Stimulated activated CD4-positive, alpha-beta T cell treated with anti-CD3 and anti-CD28 coated beads, Interleukin-1b, Interleukin-23, amount 100 ng/mL, for 48 hours (primary cell): ENCODE measurements around the gene PHF21B.

ENCODE experiments used
- DNase-seq: peaks from one replicate; pipeline ENCODE4 v3.0.0-alpha.2; 2020

The PHF21B gene

DNA sequence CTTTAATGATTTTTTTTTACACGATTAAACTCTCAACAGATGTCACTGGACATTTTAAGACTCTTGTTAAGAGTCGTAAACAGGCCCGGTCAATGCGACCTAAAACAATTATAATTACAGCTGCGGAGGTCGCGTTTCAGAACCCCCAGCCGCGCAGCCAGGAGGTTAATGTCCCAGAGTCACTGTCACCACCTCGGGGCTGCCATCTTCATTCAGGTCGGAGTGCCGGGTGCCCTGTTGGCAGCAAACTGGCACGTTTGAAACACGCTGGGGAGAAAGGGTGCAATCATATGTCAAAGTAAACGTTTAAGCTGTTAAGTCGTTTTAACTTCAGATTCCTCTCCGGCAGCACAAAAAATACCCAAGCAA, 711 bp upstream of the PHF21B start:
- DNase-seq = no peak

- no peak for DNase-seq
Observed at GRCh38 chr22:45008751-45009605, 827 bp downstream of the PHF21B start.

- no peak for DNase-seq
Observed at GRCh38 chr22:45008186-45008681, 1.6 kb downstream of the PHF21B start.

DNA sequence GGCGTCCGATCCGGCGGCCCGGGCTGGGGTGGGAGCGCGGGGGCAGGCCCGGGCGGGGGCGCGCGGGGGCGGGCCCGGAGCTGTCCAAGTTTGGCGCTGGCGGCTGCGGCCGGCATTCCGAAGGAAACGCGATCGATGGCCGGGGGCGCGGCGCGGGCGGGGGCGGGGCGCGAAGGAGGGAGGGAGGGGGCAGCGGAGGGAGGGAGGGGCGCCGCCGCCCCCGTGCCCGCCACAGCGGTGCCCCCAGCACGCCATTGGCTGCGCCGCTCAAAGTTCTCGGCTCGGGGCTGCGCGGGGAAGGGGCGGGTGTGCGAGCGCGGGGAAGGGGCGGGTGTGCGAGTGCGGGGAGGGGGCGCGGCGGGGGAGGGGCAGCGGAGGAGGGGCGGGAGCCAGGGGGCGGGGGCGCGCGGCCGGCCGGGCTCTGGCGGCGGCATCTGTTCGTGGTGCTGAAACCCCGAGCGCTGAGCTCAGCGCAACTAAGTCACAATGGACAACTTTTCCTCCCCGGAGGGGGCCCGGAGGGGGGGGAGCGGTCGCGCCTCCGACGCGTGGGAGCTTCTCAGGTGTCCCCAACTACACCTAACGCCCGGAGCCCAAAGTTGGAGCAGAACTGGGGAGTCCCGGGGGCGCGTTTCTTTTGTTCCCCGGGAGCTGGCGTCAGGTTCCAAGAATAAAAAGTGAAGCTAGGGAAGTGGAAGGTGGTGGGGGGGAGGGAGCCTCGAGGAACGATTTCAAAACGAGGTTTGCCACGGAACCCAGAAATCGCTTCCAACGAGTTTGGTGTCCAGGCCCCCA, 2.2 kb downstream of the PHF21B start:
- DNase-seq = no peak

DNA sequence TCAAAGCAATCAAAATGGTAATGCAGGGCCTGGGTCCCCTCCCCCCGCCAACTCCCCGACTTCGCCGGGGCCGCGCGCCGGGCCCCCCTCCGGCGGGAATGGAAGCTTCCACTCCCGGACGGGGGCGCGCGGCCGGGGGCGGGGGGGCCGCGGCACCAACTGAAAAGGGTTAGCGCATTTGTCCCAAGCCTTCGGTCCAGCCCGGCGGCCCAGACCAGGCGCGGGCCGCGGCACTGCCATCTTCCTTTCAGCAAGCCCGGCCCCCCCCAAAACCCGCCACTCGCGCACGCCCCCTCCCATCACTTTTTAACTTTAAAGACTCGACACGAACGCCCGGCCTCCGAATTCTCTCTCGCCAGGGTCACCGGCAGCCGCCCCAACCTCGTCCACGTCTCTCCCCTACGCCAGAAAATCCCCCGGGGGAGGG, 2.8 kb downstream of the PHF21B start:
- no peak for DNase-seq

- no peak for DNase-seq
Observed at GRCh38 chr22:45006111-45006963, 3.5 kb downstream of the PHF21B start.

GRCh38 chr22:45001653-45002052, 8.2 kb downstream of the PHF21B start:
- DNase-seq = no peak

GRCh38 chr22:45000330-45000729, 9.5 kb downstream of the PHF21B start:
- DNase-seq = no peak

GRCh38 chr22:44999687-45000086, 10.1 kb downstream of the PHF21B start:
- no peak for DNase-seq

DNA sequence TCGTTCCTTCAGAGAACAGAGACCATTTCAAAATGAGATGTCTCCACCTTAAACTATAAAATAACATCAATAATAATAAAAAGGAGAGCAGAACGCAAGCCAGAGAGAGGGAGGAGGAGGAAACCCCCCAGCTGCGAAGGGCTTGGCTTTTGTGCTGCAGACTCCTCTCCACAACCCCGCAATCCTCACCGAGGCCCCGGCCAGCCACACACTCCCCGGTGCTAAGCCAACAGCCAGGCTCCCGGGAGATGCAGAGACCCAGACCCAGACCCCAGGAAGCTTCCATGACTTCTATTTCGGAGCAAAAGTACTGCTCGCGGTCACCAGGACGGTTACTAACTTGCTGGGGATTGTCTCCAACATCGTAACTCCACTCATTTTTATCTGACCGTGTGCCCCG, 10.6 kb downstream of the PHF21B start:
- DNase-seq = no peak

DNA sequence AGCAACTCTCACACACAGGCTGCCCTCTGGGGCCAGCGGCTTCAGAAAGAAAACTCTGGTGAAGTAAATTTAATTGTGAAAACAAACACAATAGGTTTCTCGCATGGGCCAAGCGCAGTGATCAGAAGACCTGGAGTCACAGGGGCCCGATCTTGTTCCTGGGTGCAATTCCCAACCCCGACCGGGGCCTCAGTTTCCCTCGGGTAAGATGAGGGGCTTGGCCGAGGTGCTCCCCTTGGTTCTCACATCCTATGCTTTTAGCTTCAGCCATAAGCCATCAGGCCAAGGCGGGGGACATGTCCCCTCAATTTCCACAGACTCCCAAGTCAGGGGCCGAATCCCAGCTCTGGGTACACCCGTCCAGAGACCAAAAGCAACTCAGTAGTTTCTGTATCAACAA, 11.5 kb downstream of the PHF21B start:
- DNase-seq = no peak

GRCh38 chr22:44997060-44997459, 12.7 kb downstream of the PHF21B start:
- no peak for DNase-seq

GRCh38 chr22:44996648-44997047, 13.2 kb downstream of the PHF21B start:
- no peak for DNase-seq

DNA sequence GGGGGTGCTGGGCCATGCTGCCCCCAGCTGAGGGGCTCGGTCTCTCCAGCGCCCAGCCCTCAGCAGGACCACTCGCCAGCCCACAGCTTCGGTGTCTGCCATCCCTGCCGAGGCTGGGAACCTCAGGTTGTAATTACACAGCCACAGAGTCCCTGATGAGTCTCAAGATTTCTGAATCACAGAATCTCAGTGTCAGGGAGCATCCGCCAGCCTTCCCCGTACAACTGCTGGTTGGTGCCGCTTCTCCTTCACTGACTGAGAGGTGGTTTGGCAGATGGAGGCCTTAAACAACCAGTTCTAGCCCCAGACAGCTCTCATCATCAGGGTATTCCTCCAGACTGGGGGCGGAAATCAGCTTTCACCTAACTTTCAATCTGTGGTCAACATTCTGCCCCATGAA, 13.7 kb downstream of the PHF21B start:
- DNase-seq = no peak

DNA sequence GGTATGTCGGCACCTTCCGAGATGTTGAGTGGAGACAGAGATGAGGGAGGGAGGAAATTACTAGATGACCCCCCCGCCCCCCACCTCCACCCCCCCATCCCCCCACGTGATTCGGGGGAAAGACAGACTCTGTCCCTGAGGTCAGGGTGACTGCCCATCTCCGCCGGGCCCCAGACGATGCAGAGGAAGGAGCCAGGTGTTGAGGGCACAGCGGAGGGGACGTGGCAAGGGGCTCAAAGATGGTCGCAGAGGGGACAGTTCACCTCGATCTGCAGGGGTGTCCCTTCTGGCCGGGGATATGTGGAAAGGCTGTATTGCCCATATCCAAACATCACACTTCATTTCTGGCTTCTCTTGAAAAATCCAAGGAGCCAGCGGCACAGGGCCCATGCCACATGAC, 14.1 kb downstream of the PHF21B start:
- no peak for DNase-seq

GRCh38 chr22:44995105-44995514, 14.7 kb downstream of the PHF21B start:
- no peak for DNase-seq

- DNase-seq = no peak
Observed at GRCh38 chr22:44994399-44995104, 15.3 kb downstream of the PHF21B start.

- no peak for DNase-seq
Observed at GRCh38 chr22:44992166-44992565, 17.6 kb downstream of the PHF21B start.

GRCh38 chr22:44991218-44991617, 18.6 kb downstream of the PHF21B start:
- no peak for DNase-seq

- DNase-seq = no peak
Observed at GRCh38 chr22:44990810-44991209, 19.0 kb downstream of the PHF21B start.

GRCh38 chr22:44990328-44990727, 19.5 kb downstream of the PHF21B start:
- DNase-seq = no peak

DNA sequence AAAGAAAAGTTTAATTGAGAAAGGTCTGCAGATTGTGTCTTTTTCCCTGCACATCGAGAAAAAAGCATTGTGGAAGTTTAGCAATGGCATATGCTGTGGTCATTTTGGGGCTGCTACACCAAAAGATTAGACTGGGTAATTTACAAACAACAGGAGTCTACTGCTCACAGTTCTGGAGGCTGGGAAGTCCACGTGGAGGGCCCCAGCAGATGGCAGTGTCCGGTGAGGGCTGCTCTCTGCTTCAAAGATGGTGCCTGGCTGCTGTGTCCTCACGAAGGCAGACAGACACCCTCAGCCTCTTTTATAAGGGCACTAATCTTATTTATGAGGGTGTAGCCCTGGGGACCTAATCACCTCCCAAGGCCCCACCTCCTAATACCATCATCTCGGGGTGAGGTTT, 21.1 kb downstream of the PHF21B start:
- DNase-seq = no peak
